Stimulated activated naive CD8-positive, alpha-beta T cell treated with anti-CD3 and anti-CD28 coated beads, Interleukin-15, Interleukin-2, amounts not matched to agents 100 U/mL and 50 U/mL, for 24 hours (primary cell): ENCODE results near the gene ABL1.

Experiments used
- ATAC-seq: fragments of 150-1000 bp; cut with Tn5 transposase; one replicate; pipeline ENCODE4 v1.10.0; 2021
- DNase-seq: peaks from one replicate; pipeline ENCODE4 v3.0.0; 2021

The ABL1 gene

GRCh38 chr9:130919559-130920145 is 84.6 kb downstream of the ABL1 start:
- ATAC-seq = no peak

GRCh38 chr9:130920233-130920632 is 85.2 kb downstream of the ABL1 start:
- ATAC-seq = no peak
- no peak for DNase-seq

More at GRCh38 chr9:130919559-130920145, 84.6 kb downstream of the ABL1 start:
- no peak for DNase-seq

DNA sequence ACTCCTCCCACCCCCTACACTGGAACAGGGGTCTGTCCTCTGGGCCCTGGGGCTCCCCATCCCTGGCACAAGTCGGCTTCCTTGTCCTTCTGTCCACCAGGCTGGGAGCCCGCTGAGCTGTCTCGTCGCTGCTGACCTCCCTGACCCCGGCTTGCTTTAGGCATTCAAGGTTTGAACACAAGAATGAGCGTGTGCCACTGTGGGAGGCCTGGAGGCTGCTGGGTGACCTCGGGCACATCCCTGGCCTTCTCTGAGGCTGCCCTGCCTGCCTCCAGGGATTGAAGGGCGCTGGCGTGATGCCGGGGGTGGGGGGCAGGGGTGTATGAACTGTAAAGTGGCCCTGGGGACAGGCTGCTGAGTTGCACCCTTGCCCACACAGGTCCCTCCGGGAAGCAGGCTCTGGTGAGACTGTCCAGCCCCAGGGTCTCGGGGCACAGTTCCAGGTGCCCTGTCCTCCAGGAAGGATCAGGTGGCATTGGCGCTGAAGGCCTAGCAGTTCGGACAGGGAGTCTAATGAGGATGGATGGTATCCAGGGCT is 85.8 kb downstream of the ABL1 start:
- no peak for ATAC-seq
- no peak for DNase-seq

- DNase-seq = no peak
- no peak for ATAC-seq
These were observed 86.4 kb downstream of the ABL1 start for GRCh38 chr9:130921300-130921988.

- no peak for DNase-seq
- ATAC-seq = no peak
These were observed 87.2 kb downstream of the ABL1 start for GRCh38 chr9:130921989-130922892.

DNA sequence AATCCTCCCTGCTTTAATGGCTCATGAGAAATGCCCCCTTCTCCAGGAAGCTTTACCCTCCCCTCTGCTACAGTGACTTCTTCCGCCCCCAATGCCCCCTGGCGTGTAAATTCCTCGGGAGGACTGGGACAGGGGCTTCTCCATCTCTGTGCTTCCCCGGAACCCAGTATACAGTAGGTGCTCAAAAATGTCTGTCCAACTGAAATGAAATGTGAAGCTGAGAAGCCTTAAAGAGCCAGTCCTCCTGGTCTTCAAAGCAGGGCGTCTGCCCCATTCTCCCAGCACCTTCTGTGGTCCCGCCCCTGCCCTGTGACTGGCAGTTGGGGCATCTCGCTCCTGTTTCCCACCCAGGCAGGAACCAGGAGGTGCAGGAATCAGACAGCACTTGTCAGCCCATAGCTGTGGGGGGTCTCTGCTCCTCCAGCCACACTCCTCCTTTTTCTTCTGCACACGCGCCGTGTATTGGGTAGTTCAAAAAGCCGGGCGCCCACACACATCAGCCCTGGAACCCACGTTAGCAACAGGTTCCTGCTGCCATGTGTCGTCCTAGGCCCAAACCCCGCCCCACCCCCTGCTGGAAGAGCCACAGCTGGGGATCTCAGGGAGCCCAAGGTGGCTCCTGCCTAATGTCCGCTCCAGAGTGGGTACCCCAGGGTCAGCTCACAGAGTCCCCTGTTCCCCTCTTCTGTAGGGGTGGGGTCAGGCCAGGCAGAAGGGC is 88.0 kb downstream of the ABL1 start:
- no peak for DNase-seq
- no peak for ATAC-seq

DNA sequence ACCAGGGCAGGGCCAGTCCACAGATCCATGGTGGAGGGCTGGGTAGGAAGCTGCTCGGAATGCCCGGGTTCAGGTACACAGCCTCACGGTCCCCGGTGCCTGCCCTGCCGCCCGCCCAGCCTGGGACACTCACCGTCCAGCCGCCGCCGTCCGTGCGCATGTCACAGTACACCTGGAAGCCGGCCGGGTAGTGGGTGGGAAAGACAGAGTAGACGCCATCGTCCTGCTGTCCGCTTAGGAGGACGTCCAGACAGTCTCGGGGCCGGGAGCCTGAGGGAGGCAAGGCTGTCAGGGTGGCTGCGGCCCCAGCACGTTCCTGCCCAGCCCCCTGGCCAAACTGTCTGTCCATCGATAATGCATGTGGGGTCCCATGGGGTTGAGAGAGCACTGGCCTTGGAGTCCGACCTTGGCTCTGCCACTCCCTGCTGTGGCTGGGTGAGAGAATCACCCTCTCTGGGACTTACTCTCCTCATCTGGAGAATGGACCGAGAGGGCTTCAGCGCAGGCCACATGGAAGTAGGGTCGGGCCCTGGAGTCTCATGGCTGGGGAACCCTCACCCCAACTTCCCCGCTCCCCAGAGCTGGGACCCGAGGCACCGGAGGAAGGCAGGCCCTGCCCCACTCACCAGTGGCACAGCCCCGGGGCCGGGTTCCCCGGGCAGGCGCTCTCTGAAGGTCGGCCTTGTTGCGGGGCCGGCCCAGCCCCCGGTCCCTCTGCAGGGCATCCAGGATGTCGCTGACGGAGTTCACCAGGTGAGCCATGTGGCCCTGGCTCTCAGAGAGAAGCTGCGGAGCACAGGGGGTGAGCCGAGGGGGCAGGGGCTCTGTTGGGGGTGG is 88.8 kb downstream of the ABL1 start:
- no peak for ATAC-seq

DNA sequence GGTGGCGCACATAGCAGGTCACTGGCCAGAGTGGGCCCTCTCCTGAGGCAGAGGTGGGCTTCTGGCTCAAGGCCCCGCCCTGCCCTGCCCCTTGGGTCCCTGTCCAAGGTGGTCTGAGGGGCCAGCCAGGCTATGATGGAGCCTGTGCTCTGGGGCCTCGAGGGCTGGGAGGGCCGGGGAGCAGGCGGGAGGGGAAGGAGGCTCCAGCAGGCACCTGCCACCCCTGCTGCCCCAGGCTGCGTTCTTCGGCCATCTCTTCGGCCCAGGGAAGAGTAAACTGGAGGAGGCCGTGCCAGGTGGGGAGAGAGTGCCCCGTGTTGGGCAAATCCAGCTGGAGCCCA is 89.4 kb downstream of the ABL1 start:
- ATAC-seq (no peak), DNase-seq (no peak)

More for the DNA sequence above, 88.8 kb downstream of the ABL1 start:
- DNase-seq = no peak

DNA sequence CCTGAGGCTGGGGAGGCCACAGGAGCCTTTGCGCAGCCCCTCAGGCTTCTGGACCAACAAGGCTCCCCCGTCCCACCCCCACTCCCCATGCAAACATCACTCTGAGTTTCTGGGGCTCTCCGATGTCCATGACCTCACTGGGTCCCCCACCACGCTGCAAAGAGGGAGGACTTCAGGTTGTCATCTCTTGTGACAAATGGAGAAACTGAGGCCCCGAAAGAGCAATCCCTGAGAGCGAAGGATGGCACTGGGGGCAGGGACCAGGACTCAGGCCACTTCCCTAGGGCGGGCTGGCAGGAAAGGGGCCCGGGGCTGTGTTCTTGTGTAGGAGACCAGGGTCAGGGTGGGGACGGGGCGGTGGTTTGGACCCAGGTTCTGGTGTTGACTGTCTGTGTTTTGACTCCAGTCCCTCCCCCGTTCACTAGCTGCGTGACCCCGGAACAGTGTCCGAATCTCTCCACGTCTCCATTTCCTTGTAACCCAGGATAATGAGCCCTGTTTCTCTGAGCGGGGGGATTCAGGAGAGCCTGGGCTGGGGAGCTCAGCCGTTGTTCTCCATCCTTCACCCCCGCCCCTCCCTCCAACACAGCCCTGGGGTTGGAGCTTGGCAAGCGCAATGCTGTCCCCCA is 90.1 kb downstream of the ABL1 start:
- DNase-seq = no peak

DNA sequence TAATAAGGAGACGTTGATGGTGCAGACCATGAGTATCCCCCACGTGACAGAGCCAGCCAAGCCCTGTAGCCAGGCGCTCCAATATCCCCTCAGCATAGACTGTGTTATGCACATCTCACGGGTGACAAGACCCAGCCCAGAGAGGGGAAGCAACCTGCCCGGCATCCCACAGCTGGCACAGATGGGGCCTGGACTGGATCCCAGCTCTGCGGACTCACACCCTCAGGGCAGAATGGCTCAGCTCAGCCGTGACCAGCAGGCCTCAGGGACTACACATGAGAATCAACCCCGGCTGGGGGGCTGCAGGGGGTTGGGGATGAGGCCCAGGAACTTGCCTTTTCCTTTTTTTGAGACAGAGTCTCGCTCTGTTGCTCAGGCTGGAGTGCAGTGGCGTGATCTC is 92.3 kb downstream of the ABL1 start:
- no peak for ATAC-seq
- no peak for DNase-seq

More for the DNA sequence above, 90.1 kb downstream of the ABL1 start:
- ATAC-seq = no peak

DNA sequence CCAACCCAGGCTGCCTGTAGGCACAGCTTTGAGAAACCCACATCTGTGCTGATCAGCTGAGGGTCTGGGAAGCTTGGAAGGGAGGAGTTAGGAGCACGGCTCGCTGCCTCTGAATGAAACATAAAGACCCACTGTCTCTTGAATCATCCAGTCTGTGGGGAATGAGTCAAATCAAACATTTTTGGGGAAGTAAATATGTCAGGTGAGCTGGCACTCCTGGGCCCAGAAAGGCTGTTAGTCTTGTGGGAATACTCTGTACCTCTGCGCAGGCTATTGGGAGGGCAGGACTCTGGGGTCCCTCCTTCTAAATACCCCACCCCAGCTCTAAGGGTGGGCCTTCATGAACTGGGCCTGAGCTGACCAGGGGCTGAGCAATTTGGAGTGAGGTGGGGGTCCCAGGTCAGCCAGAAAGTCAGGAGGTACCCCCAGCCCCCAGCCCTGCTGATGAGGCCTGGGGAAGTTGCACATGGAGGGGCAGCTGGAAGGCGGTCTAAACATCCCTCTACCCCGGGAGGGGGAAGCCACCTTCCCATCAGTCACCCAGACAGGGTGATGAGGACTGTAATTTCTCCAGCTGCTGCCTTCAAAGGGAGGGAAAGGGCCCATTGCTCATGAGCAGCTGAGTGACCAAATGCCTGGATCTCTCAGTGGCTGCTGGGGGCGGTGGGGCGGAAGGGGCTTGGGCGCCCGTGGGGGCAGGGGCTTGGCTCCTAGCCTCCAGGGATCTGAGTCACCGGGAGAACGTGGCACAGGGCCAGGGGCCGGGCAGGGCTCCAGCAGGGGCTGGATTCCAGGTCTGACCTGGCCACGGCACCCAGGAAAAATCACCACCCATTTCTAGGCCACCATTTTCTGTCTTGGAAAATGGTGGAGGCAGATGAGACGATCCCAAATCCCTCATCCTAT is 93.2 kb downstream of the ABL1 start:
- DNase-seq (no peak), ATAC-seq (no peak)

DNA sequence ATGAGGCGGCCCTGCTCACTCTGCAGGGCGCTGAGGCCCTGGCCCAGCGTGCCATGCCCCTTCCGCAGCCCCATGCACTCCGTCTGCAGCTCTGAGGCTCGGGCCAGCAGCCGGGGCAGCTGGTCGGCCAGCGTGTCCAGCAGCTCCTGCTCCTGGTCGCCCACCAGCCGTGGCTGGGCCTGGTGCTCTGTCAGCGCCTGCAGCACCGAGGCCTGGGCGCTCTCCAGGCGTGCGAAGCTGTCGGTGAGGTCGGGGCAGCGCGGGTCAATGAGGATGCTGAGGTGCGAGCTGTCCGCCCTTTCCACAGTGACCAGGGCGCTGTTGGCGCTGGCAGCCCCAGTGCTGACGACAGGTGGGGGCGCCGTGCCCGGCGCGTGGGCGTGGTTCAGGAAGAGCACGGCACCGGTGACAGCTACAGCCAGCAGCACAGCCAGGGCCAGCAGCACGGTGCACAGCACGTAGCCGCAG is 94.6 kb downstream of the ABL1 start:
- no peak for DNase-seq
- ATAC-seq = no peak

- ATAC-seq = no peak
- no peak for DNase-seq
These were observed 95.2 kb downstream of the ABL1 start for GRCh38 chr9:130930132-130930803.

GRCh38 chr9:130930804-130931349 is 95.8 kb downstream of the ABL1 start:
- DNase-seq = no peak
- no peak for ATAC-seq

DNA sequence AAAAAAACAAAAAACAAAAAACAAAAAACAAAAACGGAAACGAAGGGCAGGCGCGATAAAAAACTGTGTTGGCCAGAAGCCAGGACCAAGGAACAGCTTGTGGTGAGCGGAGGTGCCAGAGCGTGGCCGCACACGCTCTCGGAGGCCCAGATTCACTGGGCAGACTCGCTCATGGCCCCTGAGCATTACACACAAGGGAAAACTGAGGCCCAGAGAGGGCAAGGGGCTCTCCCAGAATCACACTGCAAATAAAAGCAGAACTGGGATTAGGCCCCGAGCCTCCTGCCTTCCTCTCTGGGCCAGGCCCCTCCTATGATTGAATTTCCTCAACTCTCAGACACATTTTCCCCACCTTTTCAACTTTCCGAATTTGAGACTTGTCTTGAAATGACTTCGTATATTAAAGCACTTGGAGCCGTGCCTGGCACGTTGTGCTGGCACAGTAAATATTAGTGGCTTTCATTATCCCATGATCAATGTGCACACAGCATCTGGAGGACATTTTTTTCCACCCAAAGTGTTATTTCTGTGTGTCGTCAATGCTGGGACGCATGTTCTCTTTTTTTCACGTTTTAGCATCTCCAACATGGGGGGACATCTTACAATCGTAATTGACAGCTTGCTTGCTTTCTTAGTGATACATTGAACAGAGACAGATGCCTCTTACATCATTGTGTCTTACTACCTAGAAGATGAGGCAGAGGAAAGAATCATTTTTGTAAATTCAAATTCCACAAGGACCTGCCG is 96.6 kb downstream of the ABL1 start:
- DNase-seq (no peak), ATAC-seq (no peak)

DNA sequence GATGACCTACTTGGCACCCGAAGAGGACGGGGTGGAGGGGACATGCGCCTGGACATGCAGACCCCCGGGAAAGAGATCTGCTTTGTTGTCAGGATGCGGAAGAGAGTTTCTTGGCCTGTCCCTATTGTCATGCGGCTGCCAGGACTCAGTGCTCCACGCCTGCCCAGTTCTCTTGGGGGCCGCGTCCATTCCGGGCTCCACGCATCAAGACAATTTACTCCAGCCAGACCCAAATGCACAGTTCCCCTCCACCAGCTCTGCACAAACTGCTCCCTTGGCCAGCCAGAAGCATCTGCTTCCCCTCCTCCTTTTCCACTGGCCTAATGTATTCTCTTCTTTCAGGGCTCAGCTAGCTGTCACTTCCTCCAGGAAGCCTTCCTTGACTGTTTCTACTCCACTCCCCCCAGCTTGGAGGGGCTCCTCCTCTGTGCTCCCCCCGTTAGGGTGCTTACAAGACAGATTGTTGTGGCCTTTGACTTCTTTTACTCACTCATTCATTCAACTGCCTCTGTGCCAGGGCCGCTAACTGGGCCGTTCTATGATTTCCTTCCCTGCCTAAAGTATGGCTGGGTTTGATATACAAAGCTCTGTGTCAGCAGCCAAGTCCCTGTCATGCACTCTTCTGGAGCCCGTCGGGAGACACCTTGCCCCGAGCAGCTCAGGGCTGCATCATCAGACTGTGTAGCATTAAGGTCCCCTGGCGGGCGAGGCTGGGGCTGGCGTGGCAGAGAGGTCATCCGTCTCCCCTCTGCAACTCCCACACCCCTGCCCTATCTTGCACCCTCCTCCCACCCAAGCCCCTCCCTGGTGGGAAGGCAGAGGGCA is 97.4 kb downstream of the ABL1 start:
- ATAC-seq (no peak), DNase-seq (no peak)
